ENCODE data around the gene BOC.

The BOC gene

GRCh38 chr3:113265231-113265630 is 53.9 kb downstream of the BOC start:
- DNase-seq (ENCODE audit: low read depth in 4 of 4, low spot score in 1 of 4): no peak

- DNase-seq (ENCODE audit: low read depth in 4 of 4, low spot score in 1 of 4): no peak
Measured at GRCh38 chr3:113266738-113267137, 55.4 kb downstream of the BOC start.

- no peak for DNase-seq (ENCODE audit: low read depth in 4 of 4, low spot score in 1 of 4)
Measured at GRCh38 chr3:113268311-113268710, 57.0 kb downstream of the BOC start.

- no peak for DNase-seq (ENCODE audit: low read depth in 4 of 4, low spot score in 1 of 4)
Measured at GRCh38 chr3:113268942-113269341, 57.6 kb downstream of the BOC start.

- DNase-seq (ENCODE audit: low read depth in 4 of 4, low spot score in 1 of 4): no peak
Measured at GRCh38 chr3:113269661-113270060, 58.3 kb downstream of the BOC start.

GRCh38 chr3:113270068-113270467 is 58.7 kb downstream of the BOC start:
- no peak for DNase-seq (ENCODE audit: low read depth in 4 of 4, low spot score in 1 of 4)

GRCh38 chr3:113270786-113271185 is 59.4 kb downstream of the BOC start:
- no peak for DNase-seq (ENCODE audit: low read depth in 4 of 4, low spot score in 1 of 4)

GRCh38 chr3:113271189-113271588 is 59.8 kb downstream of the BOC start:
- no peak for DNase-seq (ENCODE audit: low read depth in 4 of 4, low spot score in 1 of 4)

GRCh38 chr3:113271594-113272384 is 60.4 kb downstream of the BOC start:
- no peak for DNase-seq (ENCODE audit: low read depth in 4 of 4, low spot score in 1 of 4)

GRCh38 chr3:113272385-113272779 is 61.0 kb downstream of the BOC start:
- DNase-seq (ENCODE audit: low read depth in 4 of 4, low spot score in 1 of 4): no peak

GRCh38 chr3:113273011-113273410 is 61.7 kb downstream of the BOC start:
- no peak for DNase-seq (ENCODE audit: low read depth in 4 of 4, low spot score in 1 of 4)

- no peak for DNase-seq (ENCODE audit: low read depth in 4 of 4, low spot score in 1 of 4)
Measured at GRCh38 chr3:113273604-113274378, 62.4 kb downstream of the BOC start.

- DNase-seq (ENCODE audit: low read depth in 4 of 4, low spot score in 1 of 4): no peak
Measured at GRCh38 chr3:113274425-113275257, 63.3 kb downstream of the BOC start.

GRCh38 chr3:113275258-113275556 is 63.9 kb downstream of the BOC start:
- DNase-seq (ENCODE audit: low read depth in 4 of 4, low spot score in 1 of 4): no peak

GRCh38 chr3:113275583-113275928 is 64.2 kb downstream of the BOC start:
- no peak for DNase-seq (ENCODE audit: low read depth in 4 of 4, low spot score in 1 of 4)

GRCh38 chr3:113275929-113276750 is 64.8 kb downstream of the BOC start:
- no peak for DNase-seq (ENCODE audit: low read depth in 4 of 4, low spot score in 1 of 4)

- no peak for DNase-seq (ENCODE audit: low read depth in 4 of 4, low spot score in 1 of 4)
Measured at GRCh38 chr3:113276751-113277080, 65.4 kb downstream of the BOC start.

GRCh38 chr3:113277414-113277813 is 66.1 kb downstream of the BOC start:
- no peak for DNase-seq (ENCODE audit: low read depth in 4 of 4, low spot score in 1 of 4)

- DNase-seq (ENCODE audit: low read depth in 4 of 4, low spot score in 1 of 4): no peak
Measured at GRCh38 chr3:113277941-113278598, 66.7 kb downstream of the BOC start.

- DNase-seq (ENCODE audit: low read depth in 4 of 4, low spot score in 1 of 4): no peak
Measured at GRCh38 chr3:113278599-113278955, 67.2 kb downstream of the BOC start.

GRCh38 chr3:113279686-113280085 is 68.3 kb downstream of the BOC start:
- DNase-seq (ENCODE audit: low read depth in 4 of 4, low spot score in 1 of 4): no peak
